Neural progenitor cell (in vitro differentiated cells): ENCODE data around the gene TRPM2.

Experiments used
- CTCF ChIP-seq: fragments of 200-600 bp; sonication (generic); IDR thresholded peaks from 2 replicates; pipeline ENCODE4 v1.5.1; 2017; ENCODE audit warnings: antibody characterized with exemption, mild to moderate bottlenecking
- EZH2phosphoT487 ChIP-seq: fragments of 200-600 bp; sonication (generic); IDR thresholded peaks from 2 replicates; pipeline ENCODE4 v1.6.1; 2017; ENCODE audit warnings: antibody characterized with exemption

GRCh38 chr21:44400791-44401385, 47.5 kb downstream of the TRPM2 start:
- TF ChIP-seq CTCF: no peak
- TF ChIP-seq EZH2phosphoT487: no peak
